GM12892 (cell line): Measurements from ENCODE around the gene NDUFS5. TPM values are rescaled to one million over a fixed set of nuclear protein-coding genes. Genes with fewer than 3 reads are reported as not detected.
A peak's percentile ranks its signal among the peaks of the same experiment; 100 is the strongest.
"Not testable (repeated sequence)": the region's sequence is repeated elsewhere in the genome, so short reads cannot be mapped to it uniquely, and the experiment has no call there.

Experiments
- DNase-seq: peaks from one replicate; pipeline ENCODE4 v3.0.0; 2011; ENCODE audit not compliant: insufficient read length
- FAIRE-seq: peaks from 2 replicates; lab custom pipeline; 2011; peaks lifted over from hg19 to GRCh38; lab: Jason Lieb, UNC
- POLR2A ChIP-seq: IDR thresholded peaks from 2 replicates; pipeline ENCODE4 v1.6.1; 2011; ENCODE audit warnings: low read depth, low read length, control low read depth
- POLR2AphosphoS5 ChIP-seq: IDR thresholded peaks from 2 replicates; pipeline ENCODE4 v1.6.1; 2011; ENCODE audit warnings: low read depth, low read length, control low read depth
- TAF1 ChIP-seq: IDR thresholded peaks from 2 replicates; pipeline ENCODE4 v1.6.1; 2011; ENCODE audit warnings: low read depth, mild to moderate bottlenecking, control low read depth, low read length, borderline replicate concordance
- polyA plus RNA-seq: library from polyadenylated mRNA; unstranded; fragments of >200 nt; gene quantifications from one replicate; pipeline ENCODE4 v1.2.1, GENCODE V29; 2012; ENCODE audit warnings: missing spikeins, inconsistent platforms; ENCODE audit not compliant: missing spikeins

NDUFS5 gene
- polyA plus RNA-seq, result 505 TPM

DNA sequence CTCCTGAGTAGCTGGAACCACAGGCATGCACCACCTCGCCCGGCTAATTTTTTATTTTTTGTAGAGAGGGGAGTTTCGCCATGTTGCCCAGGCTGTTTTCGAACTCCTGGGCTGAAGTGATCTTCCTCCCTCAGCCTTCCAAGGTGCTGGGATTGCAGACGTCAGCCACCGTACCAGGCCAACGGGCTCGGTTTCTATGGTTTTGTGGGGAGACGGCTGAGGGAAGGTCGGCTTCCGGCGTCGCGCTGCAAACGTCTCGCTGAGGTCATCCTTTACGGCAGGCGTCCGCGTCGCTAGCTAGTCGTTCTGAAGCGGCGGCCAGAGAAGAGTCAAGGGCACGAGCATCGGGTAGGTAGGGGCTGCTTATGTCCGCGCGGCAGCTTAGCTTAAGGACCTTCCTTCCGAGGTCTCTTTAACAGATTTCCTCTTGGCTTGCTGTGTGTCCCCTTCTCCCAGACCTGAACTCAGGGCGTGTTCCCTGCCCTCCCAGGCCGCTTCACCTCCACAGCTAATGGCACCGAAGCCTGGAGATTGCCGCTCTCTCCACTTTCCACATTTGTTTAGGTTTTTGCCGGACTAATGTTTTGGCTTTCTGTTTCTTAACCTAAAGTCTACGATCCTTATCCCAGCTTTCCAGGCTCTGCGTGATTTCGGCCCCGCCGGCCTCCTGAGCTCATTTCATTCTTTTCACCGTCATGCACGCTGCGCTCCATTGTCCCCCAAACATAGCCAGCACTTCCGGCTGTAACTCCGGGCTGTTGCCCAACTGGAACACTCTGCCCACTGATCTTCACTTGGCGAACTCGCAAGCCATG lies at the start of gene NDUFS5:
NDUFS5 (plus strand) TSS at position 300 of the 815 bp plus-strand sequence. CDS start 2,375 bp downstream, outside the sequence.
- FAIRE-seq, result peak; percentile 96
- peak; percentile 93 for TF ChIP-seq POLR2AphosphoS5
- peak; percentile 96 for TF ChIP-seq POLR2A
- peak; percentile 93 for TF ChIP-seq TAF1

DNA sequence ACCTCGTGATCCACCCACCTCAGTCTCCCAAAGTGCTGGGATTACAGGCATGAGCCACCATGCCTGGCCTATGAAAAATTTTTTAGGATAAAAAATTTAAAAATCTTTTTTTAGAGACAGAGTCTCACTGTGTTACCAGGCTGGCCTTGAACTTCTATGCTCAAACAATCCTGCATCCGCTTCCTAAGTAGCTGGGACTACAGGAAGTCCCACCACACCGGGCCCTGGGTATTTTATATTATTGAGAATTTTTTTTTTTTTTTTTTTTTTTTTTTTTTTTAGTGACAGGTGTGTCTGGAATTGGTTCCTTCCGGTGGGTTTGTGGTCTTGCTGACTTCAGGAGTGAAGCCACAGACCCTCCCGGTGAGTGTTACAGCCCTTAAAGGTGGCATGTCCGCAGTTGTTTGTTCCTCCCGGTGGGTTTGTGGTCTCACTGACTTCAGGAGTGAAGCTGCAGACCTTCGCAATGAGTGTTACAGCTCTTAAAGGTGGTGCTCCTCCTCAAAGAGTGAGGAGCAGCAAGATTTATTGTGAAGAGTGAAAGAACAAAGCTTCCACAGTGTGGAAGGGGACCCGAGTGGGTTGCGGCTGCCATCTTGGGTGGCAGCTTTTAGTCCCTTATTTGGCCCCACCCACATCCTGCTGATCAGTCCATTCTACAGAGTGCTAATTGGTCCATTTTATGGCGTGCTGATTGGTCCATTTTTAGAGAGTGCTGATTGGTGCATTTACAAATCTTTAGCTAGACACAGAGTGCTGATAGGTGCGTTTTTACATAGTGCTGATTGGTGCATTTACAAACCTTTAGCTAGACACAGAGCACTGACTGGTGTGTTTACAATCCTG lies 48.5 kb upstream of the NDUFS5 start:
- DNase-seq, FAIRE-seq: not testable (repeated sequence)

More for the DNA sequence above, at the start of gene NDUFS5:
- DNase-seq, result peak; percentile 68

DNA sequence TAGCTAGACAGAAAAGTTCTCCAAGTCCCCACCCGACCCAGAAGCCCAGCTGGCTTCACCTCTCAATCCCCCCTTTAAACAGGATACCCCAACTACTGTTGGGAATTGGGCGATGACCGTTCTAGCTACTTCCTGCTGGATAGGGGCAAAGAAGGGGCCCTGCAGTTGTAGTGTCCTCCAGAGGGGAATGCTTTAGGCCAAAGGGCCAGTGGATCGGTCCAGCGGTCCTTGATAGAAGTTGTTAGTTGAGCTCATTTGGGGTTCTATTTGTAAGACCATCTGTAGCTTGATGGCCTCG lies 48.0 kb upstream of the NDUFS5 start:
- FAIRE-seq, DNase-seq: not testable (repeated sequence)

DNA sequence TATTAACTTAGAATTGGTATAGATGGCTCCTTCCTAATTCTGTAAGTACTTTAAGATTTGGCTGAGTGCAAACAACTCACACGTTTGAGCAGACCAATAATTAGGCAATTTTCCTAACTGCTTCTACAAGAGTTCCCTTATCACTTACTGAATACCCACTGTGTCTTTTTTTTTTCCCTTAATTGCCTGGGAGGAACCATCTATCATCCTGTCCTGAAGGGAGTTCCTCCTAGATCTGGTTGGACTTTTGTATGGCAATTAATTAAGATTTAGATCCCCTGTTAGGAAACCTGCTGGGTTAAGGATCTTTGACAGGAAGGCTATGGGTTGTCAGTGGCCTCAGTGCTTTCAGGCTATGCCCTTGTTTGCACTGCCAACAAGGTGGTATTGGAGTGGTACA lies 46.8 kb upstream of the NDUFS5 start:
- FAIRE-seq, DNase-seq: not testable (repeated sequence)

DNA sequence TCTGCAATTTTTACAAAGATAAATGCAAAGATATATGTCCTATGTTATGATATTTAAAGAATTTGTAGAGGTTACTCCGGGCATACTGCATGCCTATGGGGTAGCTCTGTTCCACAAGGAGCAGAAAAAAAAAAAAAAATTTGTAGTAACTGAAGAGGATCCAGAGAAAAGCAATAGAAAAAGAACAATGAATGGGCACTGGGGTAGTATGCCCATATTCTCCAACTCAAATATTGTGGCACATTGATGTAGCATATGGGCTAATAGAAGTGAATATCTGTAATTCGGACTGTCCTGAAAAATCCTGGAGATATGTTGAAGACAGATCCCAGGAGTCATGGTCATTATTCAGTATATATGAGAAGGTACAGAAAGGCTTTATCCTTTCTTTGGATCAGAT lies 36.2 kb upstream of the NDUFS5 start:
- FAIRE-seq, result no peak
- DNase-seq, result no peak
- no peak for TF ChIP-seq POLR2AphosphoS5
- TF ChIP-seq POLR2A, result no peak
- no peak for TF ChIP-seq TAF1

DNA sequence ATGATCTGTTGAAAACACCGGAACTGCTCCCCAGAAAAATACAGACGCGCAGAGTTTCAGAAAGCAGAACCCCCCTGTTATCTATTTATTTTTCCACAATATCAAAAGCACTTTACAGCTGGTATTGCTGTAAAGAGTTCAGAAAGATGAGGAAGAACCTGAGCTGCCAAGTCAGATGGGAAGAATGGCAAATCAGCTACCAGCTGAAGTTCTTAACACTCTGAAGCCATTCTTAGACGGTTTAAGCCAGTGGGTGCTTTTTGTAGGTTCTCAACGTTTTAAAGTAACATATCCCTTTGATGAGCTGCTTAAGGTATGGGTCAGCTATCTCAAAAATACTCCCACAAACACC lies 35.8 kb upstream of the NDUFS5 start:
- TF ChIP-seq TAF1, result no peak
- TF ChIP-seq POLR2AphosphoS5, result no peak
- TF ChIP-seq POLR2A, result no peak
- FAIRE-seq (peak; percentile 38), DNase-seq (no peak)

DNA sequence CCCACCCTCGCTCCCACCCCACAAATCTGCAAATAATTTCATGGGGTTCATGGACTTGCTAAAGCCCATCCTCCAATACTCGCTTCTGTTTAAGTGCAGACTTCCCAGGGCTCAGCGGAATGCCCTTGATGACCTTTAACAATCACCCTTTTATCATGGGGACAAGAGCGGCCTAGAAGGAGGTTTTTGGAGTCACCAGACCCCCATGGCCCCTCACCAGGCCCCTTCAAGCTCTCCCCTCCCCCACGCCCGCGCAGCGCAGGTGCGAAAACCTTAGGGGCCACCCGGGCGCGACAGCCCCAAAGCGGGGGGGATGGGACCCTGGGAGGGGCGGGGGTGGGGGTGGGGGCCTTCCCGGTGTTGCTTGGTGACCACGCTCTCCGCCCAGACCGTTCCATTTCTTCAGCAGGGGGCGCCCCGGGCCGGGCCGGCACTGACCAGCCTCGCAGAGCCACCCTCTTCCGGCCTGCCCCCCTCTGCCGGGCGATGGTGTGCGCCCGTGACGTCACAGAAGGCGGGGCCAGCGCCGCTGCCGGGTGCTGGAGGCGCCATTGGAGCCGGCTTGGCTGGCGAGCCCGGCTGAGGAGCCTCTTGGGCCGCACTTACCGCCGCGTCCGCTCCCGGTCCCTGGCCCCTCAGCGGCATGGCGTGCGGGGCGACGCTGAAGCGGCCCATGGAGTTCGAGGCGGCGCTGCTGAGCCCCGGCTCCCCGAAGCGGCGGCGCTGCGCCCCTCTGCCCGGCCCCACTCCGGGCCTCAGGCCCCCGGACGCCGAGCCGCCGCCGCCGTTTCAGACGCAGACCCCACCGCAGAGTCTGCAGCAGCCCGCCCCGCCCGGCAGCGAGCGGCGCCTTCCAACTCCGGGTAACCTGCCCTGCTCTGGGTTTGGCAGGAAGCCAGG lies 35.2 kb upstream of the NDUFS5 start, which contains the start of gene AKIRIN1:
AKIRIN1 (plus strand) TSS at position 539 of the 900 bp plus-strand sequence; CDS start at position 644, 105 bp downstream.
- DNase-seq (peak; percentile 98), FAIRE-seq (peak; percentile 97)
- TF ChIP-seq POLR2A (peak; percentile 98), POLR2AphosphoS5 (peak; percentile 93), TAF1 (peak; percentile 85)

DNA sequence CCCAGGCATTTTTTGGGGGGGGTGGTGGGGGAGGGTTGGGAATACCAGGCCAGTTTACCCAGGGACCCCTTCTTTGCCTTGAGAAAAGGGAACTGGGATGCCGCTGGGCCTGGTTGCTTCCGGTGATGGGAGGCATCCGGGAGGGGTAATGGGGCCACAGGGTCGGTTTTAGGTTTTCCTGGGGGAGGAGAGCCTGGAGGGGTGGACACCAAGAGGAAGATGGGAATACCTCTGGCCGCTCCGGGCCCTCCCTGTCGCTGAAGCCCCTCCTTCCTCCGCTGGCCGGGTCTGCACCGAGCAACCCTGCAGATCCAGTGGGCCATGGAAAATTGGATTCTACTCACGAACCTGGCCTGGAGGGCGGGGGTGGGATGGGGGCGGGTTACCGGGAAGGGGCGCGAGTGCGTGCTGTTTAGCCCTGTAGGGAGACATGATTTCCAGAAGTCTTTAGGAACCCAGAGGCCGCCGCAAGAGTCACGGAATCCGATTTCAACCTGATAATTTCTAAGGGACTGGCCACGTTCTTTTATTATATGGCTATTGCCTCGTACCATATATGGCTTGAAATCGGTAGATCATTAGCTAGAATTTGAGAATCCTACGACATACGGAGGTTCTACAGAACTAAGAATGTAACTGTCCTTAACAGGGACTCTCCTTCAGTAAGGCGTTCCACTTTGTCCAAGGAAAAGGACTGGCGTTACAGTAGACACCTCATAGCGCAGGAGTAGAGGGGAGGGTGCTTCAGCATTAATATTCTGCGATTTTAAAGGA lies 34.3 kb upstream of the NDUFS5 start:
- no peak for DNase-seq
- TF ChIP-seq TAF1 (no peak), POLR2A (no peak), POLR2AphosphoS5 (no peak)
- peak; percentile 69 for FAIRE-seq

DNA sequence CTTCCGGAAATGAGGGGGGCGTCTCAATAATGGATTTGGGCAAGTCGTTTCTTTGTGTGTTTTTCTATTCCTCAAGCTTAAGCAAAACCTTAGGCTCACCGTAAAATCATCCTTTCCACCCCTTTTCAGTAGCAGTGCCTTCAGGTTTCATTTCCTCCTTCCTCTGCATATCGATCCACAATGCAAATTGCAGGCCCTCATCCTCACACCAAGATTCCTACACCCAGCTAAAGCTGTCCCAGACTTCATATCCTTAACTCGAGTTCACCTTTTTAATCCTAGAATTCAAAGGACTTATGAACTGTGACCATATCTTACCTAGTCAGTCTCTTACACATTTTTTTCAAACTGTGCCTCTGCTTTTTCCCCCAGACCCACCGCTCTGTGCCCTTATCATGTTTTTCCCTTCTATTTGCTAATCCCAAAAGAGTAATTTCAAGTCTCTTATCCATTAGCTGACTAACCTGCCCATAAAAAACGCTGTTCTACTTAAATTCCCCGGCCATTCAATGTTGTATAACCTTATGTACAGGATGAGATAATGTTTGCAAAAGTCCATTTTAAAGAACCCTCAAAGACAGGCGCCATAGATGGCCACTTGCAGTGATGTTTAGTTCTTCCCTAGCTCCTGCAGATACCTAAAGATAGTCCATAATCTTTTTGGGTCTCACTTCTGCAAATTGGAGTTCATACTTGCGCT lies 33.6 kb upstream of the NDUFS5 start:
- DNase-seq (no peak), FAIRE-seq (peak; percentile 60)
- TF ChIP-seq POLR2AphosphoS5 (no peak), TAF1 (no peak), POLR2A (no peak)

DNA sequence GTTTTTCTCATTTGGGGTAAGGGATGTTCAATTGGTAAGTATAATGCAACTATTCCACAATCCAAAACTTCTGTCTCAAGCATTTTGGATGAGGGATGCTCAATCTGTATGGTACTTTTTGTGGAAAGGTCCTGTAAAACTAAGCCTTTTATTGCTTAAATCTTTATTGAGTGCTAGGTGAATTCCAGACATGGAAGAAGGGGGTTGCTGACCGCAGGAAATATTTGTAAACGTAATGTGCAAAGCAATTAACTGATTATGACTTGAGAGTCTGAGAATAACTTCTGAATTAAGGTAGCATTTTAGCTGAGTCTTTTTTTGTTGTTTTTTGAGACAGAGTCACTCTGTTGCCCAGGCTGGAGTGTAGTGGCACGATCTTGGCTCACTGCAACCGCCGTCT lies 32.0 kb upstream of the NDUFS5 start:
- DNase-seq (no peak), FAIRE-seq (peak; percentile 36)
- no peak for TF ChIP-seq POLR2AphosphoS5
- no peak for TF ChIP-seq POLR2A
- no peak for TF ChIP-seq TAF1
